Glomerular visceral epithelial cell (primary cell): ENCODE measurements around the gene SCTR.

Experiments used
- DNase-seq: peaks from one replicate; pipeline ENCODE4 v3.0.0-alpha.2; 2016; ENCODE audit errors: extremely low spot score

SCTR gene

GRCh38 chr2:119430023-119430498, 94.2 kb downstream of the SCTR start:
- no peak for DNase-seq

DNA sequence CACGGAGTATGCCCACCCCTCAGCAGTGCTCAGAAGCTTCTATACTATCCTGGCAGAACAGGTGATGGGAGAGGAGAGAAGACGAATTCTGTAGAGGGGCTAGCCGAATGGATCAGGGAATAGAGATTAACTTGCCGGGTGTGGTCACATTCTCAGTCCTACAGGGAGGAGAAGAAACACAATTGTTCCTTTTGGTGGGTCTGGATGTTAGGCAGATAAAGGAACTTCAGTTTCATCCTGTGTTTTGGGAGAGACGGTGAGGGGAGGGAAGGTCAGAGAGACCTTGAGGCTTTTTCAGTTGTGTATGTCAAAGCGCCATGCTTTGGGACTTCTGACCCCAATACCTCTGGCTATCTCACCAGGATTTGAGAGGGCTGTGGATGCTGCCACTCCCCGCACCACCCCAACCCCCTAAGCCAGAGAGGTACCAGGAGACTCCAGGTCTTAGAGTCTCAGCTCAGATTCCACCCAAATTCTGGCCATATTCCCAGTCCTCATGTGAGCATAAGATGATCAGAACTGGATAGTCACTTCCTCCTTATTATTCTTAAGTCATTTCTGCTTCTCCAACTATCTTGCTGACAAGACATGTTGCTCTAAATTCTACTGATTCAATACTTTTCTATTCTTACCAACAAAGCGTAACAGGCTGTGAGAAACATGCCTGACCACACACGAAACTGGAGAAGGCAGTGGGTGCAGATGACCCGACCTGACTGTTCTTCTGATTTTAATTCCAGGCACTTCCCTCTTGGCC, 94.9 kb downstream of the SCTR start:
- DNase-seq: no peak

DNA sequence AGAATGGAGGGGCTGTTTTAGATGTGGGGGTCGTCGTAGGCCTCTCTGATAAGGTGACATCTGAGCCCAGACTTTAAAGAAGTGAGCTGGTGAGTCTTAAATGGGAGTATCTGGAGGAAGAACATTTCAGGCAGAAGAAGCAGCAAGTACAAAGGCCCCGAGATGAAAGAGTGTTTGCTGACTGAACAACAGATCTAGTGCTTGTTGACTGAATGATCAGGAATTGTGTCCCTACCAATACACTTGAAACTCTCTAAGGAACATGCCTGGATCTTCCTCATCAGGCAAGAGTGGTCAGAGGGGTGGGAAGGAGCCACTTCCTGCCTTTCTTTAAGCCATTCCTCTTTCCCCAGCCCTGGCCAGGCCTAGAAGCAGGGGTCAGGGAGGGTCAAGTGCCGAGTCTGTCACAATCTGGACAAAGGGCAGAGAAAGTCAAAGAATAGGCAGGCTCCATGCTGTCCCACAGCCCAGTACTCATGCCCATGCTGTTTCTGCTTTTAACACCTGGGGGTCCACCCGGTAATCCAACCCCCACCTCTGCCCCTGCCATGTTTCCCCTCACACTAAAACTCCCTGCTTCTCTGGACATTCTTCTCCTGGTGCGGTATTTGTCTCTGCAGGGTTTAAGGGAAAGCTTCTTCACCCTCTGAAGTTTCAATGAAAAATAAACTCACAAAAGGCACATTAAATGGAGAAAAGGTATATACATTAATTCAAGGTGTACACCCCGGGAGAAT, 95.6 kb downstream of the SCTR start:
- no peak for DNase-seq

DNA sequence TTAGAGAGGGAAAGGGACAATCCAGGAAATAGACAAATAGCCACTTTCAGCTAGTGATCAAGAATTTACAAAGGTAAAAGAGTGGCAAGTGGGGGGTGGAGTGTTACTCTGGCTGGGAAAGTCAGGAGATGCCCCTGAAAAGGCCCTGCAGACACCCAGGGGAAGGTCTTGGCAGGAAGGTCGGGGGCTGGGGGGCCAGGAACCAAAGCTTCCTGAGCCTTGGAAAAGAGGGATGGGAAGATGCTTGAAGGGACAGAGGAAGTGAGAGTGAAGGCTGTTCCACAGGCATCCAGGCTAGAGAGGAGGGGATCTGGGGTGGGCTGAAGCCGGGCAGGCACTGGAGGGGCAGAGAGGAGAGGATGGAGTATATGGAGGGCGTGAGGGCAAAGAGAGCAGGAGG, 96.5 kb downstream of the SCTR start:
- no peak for DNase-seq

DNA sequence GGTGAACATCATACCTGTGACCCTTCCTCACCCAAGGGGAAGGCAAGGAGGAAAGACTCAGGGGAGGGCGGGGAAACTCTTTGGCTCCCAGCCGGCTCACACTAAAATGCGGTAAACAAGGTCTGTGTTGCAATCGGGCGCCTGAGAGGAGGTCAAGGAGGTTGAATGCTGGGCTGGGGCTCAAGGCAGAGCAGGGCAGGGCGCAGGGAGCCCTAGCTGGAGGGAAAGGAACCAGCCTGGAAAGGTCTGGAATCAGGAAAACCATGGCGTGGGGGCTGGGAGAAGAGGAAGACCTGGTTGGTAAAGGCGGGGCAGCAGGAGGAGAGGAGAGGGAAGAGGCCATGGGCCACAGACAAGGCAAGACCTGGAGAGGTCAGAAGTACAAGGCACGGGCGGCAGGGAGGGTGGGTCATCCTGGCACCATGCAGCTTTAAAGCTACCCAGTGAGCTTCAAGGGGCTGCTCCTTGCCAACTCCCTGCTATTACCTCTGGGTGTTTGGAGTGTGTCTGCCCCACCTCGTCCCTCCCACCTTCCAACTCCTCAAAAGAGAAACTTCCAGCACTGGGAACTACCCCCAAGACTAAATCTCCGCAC, 97.4 kb downstream of the SCTR start:
- DNase-seq: no peak

- no peak for DNase-seq
These were observed 97.9 kb downstream of the SCTR start for GRCh38 chr2:119426396-119426675.

GRCh38 chr2:119425620-119426395, 98.5 kb downstream of the SCTR start:
- DNase-seq: no peak

DNA sequence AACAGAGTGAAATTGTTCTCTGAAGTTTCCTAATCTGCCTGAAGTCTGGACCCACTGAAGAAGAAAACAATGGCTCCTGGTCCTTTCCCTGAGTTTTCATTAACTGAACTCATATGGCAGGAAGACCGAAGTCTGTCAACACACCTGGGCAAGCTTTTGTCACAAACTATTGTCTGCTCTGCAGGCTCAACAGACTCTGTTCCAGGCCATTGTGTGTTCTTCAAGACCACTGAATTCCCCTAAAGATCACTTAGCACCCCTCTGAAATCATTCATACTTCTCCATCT, 99.2 kb downstream of the SCTR start:
- no peak for DNase-seq

DNA sequence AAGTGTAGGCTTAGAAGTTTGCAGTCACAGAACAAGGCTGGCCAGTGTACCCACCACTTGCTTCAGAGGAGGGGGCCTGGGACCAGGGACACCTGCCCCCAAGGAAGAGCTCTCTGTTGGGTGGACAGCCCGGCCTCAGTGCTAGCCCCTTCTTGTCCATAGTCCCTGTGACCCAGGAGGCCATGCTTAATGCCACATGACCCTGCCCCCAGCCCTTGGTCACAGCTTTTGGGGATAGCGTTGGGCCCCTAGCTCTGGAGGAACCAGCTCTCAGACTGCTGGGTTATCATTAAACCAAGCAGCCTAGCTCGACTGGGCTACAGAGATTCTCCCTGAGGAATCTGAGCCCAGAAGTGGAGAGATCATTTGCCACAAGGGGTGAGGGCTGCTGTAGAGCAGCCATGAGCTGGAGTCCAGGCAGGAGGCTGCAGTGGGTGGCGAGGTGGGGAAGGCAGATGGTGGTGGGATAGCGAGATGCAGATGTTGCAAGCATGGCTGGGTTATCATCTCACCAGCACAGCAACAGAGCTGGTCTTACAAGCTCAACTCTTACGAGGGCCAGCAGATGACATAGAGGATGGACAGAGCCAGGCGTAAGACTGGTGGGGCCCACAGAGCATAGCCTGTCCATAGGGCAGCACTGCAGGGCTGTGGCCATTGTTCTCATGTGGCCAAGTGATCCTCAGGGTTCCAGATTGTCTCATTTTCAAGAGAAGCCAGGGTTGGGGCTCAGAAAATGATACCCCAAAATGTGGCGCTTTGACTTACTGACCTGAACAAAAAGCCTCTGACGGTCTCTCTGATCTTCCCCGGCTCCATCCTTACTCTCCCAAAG, 99.8 kb downstream of the SCTR start:
- no peak for DNase-seq

DNA sequence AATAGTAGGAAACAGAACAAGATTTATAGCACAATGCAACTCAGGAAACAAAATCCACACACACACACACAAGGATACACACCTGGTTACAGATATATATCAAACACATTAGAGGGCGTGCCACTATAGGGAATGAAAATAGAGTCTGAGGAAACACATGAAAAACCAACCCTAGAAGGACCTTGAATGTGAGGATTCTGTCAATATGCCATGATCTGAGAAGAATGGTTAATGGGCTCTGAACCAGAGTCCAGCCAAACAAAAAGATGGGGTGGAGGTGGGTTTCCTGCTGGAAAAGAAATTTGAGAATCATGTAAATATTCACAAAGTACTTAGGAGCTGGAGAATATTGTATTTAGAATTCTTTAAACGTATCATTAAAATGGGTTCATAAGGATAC, 100.5 kb downstream of the SCTR start:
- DNase-seq: no peak

DNA sequence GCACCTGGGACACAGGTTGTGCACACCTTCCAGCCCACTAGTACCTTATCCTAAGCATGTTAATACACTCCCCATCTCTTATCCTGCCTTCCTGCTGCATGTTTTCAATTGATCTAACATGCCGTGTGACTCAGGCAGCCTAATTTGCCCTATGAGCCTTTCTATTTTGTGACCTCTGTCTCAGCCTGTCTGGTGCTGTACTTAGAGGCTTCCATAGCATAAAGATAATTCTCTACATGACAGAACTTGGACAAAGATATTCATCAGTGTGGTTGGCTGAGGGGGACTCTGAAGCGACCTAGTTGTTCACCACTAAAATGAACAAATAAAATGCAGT, 101.2 kb downstream of the SCTR start:
- no peak for DNase-seq

DNA sequence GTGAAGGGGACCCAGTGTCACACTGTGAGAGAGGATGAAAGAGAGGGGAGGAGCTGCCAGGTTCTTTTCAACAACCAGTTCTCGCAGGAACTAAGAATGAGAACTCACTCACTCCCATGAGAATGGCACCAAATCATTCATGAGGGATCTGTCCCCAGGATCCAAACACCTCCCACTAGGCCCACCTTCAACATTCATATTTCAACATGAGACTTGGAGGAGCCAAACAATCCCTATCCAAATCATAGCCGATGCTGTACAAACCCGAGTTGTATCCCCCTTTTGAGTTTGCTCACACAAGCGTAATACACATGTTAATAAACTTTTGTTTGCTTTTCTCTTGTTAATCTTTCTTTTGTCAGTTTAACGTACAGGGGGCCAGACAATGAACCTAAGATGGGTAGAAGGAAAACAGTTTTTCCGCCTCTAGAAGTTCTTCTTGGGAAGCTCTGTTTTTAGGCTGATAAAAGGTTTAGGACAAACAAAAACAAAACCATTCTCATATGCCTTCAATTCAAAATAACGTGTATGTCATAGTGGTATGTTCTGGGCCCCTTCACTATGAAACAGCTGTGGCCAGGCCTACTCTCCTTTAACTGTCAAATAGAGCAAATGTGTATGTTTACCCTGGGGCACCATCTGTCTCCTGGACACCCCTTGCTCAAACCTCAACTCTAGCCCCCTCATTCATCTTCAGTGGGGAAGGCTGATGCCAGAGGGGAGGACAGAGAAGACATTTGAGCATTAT, 101.7 kb downstream of the SCTR start:
- no peak for DNase-seq

DNA sequence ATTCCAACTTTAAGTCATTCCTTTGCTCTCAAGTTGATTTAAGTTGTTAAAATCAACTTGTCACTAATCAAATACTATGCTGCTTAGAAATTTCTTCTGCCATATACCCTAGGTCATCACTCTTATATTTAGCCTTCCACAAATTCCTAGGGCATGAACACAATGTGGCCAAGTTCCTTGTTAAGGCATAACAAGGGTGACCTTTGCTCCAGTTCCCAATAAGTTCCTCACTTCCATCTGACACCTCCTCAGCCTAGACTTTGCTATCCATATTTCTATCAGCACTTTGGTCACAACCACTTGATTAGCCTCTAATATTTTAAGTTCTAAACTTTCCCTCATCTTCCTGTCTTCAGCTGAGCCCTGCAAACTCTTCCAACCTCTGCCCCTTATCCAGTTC, 102.5 kb downstream of the SCTR start:
- DNase-seq: no peak

- DNase-seq: no peak
These were observed 103.0 kb downstream of the SCTR start for GRCh38 chr2:119421304-119421703.

DNA sequence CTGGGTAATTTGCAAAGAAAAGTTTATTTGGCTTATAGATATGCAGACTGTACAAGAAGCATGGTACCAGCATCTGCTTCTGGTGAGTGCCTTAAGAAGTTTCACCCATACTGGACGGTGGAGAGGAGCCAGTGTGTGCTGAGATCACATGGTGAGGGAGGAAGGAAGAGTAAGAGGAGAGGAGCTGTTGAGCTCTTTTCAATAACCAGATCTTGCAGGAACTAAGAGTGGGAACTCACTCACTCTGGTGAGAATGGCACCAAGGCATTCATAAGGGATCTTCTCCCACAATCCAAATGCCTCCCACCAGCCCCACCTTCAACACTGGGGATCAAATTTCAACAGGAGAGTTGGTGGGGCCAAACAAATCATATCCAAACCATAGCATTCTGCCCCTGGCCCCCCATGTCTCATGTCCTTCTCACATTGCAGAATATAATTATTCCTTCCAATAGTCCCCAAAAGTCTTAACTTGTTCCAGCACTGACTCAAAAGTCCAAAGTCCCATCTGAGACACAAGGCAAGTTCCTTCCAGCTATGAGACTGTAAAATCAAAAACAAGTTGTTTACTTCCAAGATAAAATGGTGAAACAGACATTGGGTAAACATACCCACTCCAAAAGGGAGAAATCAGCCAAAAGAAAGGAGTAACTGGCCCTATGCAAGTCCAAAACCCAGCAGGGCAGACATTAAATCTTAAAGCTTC, 104.3 kb downstream of the SCTR start:
- no peak for DNase-seq

DNA sequence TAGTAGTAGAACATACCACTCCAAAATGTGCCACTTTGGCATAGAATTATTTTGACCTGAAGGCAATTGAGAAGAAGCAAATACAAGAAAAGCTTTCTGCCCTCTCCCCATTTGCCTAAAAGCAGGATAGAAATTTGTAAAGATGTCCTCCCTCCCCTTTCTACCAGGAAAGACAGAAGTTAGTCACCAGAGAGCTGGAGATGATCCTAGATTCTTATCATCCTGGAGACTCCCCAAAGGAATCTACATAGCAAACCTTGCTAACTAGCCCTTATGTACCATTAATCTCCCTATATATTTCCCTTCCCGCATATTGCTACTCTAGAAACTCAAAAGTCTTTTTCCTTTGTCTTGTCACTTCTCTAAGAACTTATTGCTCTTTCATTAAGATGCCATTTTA, 105.2 kb downstream of the SCTR start:
- DNase-seq: no peak

- no peak for DNase-seq
These were observed 106.4 kb downstream of the SCTR start for GRCh38 chr2:119417908-119418307.

DNA sequence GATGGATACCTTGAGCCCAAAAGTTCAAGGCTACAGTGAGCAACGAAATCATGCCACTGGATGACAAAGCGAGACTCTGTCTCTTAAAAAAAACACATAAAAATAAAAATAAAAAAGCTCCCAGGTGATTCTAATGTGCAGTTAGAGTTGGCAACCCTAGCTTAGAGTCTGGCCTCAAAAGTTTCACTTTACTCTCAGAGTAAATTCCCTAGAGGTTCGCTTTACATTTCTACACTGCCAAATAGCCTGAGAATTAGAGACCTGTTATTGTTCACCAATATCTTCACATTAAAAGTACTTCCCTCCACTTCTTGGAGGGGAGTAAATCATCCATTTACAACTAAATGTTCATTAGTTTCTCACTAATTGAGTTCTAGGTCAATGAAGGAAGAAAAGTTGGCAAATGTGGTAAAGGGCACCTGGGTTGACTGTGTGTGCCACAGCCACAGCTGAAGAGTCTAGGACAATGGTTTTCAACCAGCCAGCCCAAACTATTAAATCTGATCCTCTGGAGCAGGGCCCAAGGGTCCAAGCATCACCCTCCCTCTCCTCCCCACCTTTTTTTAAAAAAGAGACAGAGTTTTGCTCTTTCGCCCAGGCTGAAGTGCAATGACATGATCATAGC, 107.9 kb downstream of the SCTR start:
- no peak for DNase-seq

DNA sequence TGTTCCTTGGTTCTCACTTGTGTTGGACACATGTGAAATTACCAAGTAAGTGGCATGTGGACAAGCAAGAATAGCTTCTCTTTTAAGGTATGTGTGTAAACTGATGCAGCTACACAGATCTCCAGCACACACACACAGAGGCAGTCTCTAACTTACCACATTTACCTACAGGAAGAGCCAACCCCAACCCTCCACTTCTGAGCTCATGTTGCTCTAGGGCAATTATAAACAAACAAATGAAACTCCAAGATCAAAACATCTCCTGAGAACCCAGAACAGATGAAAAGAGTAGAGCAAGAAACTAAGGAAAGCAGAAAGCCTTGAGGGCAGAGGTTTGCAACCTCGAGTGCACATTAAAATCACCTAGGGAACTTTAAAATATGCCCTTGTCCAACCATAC, 108.7 kb downstream of the SCTR start:
- no peak for DNase-seq

- DNase-seq: no peak
These were observed 109.4 kb downstream of the SCTR start for GRCh38 chr2:119414894-119415293.
